NCI-H1694 treated with DMSO at 0.1 percent for 48 hours (cell line): Measurements from ENCODE around the gene MUC5AC.
"Not testable (repeated sequence)": the region's sequence is repeated elsewhere in the genome, so short reads cannot be mapped to it uniquely, and the experiment has no call there.

Source experiments
- DNase-seq: peaks from one replicate; lab custom pipeline; 2025; lab: John Stamatoyannopoulos, UW

MUC5AC gene

GRCh38 chr11:1157645-1158591 is at the start of gene MUC5AC:
MUC5AC (plus strand) TSS chr11:1157953; CDS start chr11:1158000, 47 bp downstream.
- DNase-seq, result no peak

GRCh38 chr11:1108246-1108900 is 49.4 kb upstream of the MUC5AC start:
- DNase-seq, result no peak

- no peak for DNase-seq
Observed at GRCh38 chr11:1109101-1109917, 48.4 kb upstream of the MUC5AC start.

- DNase-seq, result no peak
Observed at GRCh38 chr11:1109918-1110705, 47.6 kb upstream of the MUC5AC start.

- DNase-seq, result no peak
Observed at GRCh38 chr11:1111545-1112212, 46.1 kb upstream of the MUC5AC start.

- no peak for DNase-seq
Observed at GRCh38 chr11:1112351-1113191, 45.2 kb upstream of the MUC5AC start.

- DNase-seq, result no peak
Observed at GRCh38 chr11:1113405-1114201, 44.1 kb upstream of the MUC5AC start.

- DNase-seq, result not testable (repeated sequence)
Observed at GRCh38 chr11:1115292-1115691, 42.5 kb upstream of the MUC5AC start.

- no peak for DNase-seq
Observed at GRCh38 chr11:1116104-1116503, 41.6 kb upstream of the MUC5AC start.

GRCh38 chr11:1116666-1117390 is 40.9 kb upstream of the MUC5AC start:
- DNase-seq, result no peak

GRCh38 chr11:1117992-1118391 is 39.8 kb upstream of the MUC5AC start:
- DNase-seq, result no peak

GRCh38 chr11:1118755-1119603 is 38.8 kb upstream of the MUC5AC start:
- DNase-seq, result no peak

GRCh38 chr11:1119604-1120146 is 38.1 kb upstream of the MUC5AC start:
- no peak for DNase-seq

GRCh38 chr11:1120532-1121330 is 37.0 kb upstream of the MUC5AC start:
- DNase-seq, result no peak

GRCh38 chr11:1121331-1121812 is 36.4 kb upstream of the MUC5AC start:
- no peak for DNase-seq
